Fibroblast of skin of back (primary cell): Measurements from ENCODE around the gene LRMDA.
A peak's percentile ranks its signal among the peaks of the same experiment; 100 is the strongest.

ENCODE experiments used
- DNase-seq: peaks from one replicate; pipeline ENCODE4 v3.0.0-alpha.2; 2013

LRMDA gene

DNA sequence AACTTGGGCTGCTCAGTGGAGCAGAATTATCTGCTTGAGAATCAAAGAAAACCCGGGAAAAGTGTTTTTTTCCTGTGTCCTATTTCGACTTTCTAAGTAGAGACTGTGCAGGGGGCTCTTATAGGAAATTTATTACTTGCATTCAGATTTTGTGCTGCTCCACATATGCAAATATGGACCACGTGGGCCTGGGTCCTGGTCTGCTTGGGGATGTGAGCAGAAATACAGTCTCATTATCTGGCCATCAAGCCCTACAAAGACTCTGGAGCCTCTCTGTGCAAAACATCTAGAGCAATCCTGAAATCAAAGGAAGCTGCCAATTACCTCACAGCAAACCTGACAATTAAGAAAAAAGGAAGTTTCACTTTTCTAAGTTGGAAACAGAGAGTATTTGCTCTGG is 216.9 kb downstream of the LRMDA start:
- DNase-seq = no peak

DNA sequence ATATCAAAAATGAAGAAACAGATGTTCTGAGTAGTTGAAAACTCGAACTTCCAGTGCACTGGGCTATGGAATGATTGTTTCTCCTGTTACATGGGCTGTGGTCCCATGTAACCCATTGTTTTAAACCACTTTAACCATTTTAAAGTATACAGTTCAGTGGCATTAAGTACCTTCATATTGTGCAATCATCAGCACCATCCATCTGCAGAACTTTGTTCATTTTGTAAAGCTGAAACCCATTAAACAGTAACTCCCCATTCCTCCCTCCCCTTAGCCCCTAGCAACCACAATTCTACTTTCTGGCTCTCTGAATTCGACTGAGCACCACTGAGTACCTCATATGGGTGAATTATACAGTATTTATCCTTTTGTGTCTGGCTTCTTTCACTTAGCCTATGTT is 217.4 kb downstream of the LRMDA start:
- DNase-seq = no peak

DNA sequence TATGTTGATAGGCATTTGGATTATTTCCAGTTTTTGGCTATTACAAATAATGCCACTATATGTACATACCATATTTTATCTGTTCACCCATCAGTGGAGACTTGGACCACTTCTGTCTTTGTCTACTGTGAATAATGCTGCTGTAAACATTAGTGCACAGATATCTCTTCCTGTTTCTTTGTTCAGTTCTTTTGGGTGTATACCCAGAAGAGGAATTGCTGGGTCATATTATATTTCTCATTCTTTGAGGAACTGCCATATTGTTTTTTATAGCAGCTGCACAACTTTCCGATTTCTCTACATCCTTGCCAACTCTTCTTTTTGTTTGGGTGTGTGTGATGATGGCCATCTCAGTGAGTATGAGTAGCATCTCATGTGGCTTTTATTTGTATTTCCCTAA is 218.0 kb downstream of the LRMDA start:
- DNase-seq = no peak

DNA sequence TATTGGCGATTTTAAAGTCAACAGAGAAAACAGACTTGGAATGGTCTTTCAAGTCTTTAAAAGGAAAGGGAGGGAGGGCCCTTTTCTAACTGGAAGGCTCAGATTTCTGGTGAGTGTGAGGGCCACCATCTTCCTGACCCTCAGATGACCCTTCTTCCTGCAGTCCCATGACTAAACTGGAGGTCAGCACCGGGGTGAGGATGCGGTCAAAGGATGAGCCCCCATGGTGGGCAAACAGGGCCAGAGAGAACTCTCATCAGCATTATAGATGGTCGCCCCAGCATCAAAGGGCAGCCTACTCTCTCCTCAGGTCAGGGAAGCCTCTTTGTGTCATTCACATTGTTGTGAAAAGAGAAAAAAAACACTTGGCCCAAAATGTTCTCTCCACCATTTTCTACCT is 219.2 kb downstream of the LRMDA start:
- DNase-seq = no peak

DNA sequence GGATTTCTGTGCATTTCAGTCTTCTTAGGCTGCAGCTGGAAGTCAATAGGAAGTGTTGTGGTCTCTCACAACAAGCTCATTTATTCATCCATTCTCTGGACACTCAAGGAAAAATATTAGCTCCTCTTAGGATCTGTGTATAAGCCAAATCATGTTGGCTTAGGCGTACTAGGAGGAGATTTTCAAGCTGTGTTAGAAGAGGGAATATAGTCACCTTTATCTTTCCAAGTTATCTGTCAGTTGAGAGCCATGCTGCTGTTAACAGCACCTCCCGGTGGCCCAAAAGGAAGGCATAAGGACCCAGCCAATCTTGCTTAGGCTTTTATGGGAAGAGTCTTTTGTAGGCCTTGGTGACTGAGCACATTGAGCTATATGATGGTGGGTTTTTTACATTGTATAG is 220.0 kb downstream of the LRMDA start:
- DNase-seq = no peak

DNA sequence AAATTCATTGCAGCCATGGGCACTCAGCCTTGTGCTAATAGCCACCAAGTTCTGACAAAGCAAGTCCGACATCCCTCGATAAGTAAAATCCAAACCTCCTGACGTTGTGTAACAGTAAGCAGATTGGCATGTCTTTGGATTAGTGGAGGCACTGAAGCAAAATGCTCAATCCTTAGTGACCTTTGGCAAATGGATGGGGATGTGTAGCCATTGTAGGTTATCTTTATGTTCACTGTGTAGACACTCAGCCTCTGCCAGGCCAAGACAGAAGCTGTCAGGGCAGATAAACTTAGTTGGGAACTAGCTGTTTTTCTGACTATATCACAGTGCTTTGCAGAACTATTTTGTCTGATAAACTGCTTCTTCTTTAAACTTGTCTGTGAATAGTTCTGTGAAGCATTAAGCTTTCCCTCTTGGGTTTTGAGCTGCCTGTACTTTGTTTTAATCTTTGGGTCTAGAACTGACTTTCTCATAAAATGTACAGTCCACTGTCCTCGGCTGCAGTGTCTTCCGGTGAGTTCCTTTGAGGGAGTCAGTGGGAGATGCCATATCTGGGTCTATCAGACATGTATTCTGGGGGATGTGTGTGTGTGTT is 220.8 kb downstream of the LRMDA start:
- no peak for DNase-seq

DNA sequence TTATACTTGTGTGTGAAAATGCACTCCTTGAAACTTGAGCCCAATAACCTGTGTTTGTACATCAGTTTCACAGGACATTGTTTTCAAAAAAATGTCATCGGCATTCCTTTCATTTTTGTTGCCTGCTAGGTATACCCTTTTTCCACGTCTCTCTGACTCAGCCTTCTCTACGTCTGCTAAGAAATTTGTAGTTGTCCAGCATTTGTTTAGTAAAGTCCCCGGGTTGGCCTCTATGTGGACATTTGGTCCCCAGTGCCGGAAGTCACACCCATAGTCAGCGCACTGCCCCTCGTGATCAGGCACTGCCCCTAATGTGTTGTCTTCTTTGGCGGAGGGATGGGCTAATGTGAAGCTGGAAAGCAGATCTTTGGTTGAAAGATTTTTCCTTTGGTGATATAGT is 222.3 kb downstream of the LRMDA start:
- no peak for DNase-seq

DNA sequence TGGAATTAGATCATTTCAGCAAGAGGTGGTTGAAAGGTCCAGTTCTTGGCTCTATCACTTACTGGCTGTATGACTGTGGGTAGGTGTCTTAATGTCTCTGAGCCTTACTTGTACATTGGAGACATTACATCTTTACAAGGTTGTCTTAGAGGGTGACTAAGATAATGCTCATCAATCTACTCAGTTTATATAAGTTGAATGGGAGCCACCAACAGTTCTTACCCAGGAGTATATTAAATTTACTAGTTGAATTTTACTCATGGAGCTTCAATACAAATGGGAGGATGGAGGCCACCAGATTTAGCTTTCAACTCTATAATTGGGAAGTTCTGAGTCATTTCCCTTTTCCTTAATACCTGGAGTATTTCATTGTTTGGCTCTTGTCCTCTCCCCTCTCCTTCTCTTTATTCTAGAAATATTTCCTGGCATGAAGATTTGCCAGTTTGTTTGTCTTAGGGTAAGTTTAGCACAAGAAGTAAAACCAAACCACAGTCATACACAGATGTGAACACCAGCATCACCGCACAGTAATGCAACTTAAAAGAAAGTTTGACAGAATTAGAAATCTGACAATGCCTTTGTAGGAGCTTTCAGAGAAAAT is 222.8 kb downstream of the LRMDA start:
- DNase-seq = no peak

DNA sequence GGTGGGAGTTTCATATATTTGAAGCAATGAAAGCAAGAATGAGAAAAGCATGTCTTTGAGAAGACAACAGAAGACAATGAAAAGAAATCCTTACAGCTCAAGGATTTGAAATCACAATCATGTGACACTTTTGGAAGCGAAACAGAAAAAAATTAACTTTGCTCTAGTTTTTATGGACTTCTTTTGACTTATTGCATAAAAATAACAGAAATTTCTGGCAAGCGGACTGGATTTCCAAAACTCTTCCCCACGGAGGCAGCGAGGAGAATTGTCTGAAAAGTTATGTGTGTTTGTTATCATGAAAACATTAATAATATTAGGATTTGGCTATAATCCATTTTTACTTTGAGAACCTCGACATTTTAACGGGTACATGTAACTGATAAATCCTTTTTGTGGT is 223.3 kb downstream of the LRMDA start:
- DNase-seq = no peak

DNA sequence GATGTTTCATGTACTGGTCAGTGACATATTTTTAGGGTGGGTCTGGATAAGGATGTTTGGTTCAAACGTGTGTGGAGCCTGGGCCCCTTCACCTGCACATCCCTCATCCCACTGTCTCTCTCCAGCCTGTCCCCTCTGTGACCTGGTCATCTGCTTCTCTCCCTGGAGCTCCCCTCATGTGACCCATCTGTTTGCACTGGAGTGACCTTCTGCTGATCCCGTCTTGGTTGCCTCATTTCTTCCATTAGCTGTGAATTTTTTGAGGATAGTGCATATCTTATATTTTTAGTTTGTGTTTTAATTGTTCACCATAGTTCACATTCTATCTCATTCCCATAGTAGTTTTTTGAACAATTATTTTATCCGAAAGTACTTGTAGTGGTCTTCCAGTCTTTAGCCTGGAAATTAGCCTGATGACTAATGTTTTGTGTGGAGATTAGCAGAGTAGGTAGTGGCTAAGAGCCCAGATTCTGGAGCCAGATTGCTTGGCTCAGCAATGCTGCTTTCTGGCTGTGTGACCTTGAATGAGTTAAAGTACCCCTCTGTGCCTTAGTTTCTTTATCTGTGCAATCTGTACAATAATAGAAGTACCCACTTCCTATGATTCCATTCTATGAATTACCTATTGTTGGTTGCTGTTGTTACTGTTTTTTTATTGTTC is 224.5 kb downstream of the LRMDA start:
- peak; percentile 56 for DNase-seq

DNA sequence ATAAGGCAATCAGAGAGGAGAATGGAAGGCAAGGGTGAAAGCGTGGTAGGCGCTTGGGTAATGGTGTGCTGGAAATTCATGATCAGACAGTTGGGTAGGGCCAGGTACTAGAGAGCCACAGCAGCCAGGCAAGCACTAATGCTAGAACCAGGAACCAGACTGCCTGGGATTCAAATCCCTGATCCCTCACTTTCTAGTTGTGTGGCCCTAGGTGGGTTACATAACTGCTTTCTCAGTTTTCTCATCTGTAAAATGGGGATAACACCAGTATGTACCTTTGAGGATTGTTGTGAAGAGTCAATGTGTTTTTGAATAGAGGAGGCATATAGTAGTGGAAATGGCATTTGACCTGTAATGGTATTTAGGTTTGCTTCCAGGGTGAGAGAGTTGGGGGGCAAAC is 225.9 kb downstream of the LRMDA start:
- no peak for DNase-seq

DNA sequence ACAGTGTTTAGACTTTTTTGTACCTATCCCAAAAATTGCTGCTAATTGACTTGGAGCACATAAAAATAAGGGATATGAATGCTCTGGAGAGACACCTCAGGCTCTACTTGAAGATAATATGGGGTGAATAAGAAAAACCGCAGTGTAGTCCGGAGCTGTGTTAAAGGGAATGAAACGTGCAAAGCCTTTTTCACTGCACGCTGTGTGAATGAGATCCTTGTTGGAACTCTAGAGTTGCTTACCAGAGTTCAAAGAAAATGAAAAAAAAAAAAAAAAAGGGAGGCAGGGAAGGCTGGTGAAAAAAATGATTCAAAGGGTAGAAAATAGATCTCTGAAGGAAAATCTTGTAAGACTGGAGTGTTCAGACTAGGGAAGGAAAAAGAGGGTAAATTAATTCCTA is 226.6 kb downstream of the LRMDA start:
- no peak for DNase-seq

DNA sequence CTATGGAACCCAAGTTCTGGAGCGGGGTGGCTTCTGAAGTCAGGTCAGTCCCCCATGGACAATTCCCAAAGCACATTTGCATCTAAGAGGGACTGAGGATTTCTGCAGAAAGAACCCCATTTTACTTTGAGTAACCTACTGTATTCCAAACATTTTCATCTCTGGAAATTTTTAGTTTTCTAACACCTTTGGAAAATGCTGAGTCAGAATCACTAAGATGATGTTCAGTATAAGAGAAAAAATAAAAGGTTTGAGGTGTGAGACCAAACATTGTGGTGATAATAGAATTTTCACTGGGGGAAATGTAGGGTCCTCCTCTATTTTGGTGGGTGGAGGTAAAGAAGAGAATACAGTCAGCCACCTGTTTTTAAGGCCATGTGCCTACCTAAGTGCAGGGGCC is 227.1 kb downstream of the LRMDA start:
- DNase-seq = no peak

DNA sequence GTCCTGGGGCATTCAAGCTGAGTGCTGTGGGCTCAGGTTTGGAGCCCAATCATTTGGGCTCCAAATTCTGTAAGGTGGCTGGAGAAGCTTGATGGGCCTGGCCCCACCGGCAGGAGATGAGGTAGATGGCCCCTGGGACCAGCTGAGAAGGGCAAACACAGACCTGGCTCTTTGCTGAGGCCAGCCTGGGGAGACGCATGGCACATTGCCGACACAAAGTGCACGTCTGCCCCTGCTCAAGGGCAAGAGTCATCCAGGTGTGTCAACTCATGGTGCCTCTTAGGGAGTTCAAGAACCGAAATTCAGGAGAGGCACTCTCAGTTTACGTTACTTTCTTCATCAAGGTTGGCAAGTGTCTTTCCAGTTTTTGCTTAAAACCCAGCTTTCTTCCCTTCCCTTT is 227.5 kb downstream of the LRMDA start:
- DNase-seq = no peak

DNA sequence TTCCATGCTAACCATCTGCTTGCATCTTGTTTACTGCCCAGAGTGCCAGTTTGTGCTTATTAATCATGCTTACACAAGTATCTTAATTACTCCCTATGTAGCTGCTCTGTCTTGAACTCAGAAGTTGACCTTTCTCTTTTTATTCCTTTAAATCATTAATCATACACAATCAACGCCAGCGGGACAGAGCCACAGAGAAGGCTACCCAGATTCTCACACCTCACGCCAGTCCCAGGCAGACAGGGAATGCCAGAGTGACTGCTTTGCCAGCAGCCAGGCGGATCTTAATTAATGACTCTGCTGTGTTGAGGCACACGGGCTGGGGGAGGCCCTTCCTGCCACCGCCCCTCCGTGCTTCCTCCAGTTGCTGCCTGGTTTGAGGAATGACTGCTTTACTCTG is 229.4 kb downstream of the LRMDA start:
- DNase-seq = no peak

DNA sequence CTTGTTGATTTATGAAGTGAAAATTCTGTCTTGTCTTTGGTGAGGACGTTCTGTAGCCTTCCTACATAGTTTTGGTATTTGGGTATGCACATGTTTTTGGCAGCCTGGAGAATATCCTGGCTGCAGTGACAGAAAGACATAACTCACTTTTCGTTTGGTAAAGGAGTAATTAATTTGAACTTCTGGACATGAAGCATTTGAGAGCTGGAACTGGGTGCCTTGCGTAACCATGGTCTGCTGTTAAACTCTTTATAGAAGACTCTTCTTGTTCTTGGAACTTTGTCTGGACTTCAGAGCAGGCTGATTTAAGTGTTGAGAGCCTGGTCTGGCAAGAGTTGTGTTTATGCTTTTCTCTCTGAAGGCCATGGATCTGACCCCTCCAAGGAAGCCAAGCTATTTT is 231.3 kb downstream of the LRMDA start:
- peak; percentile 32 for DNase-seq

DNA sequence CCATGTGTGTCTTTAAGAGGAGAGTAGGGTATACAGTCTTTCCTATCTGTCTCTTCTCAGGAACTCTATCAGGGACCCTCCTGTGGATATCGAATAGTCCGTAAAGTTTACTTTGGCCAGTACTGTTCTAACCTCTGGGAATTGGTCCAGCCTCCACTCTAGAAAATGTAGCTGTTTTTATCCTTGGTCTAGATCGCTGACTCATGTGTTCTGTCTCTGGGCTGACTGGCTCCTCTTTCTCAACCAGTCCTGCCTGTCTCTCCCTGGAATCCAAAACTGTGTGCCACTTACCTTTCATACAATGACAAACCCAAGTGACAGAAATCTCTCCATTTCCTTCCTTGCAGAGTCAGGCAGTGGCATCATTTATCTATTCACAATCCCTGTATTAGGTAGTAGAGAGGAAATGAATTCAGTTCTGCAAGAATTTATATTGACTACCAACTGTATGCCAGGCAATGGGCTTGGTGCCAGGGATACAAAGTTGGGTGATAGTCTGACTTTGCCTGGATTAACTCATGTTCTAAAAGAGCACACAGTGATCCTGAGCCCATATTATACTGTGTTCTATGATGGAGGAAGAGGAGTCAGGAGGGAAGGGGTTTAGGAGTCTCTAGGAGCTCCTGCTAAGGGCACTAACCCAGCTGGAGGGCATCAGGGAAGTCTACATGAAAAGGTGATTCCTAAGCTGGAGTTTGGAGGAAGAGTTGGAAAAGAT is 232.7 kb downstream of the LRMDA start:
- no peak for DNase-seq

DNA sequence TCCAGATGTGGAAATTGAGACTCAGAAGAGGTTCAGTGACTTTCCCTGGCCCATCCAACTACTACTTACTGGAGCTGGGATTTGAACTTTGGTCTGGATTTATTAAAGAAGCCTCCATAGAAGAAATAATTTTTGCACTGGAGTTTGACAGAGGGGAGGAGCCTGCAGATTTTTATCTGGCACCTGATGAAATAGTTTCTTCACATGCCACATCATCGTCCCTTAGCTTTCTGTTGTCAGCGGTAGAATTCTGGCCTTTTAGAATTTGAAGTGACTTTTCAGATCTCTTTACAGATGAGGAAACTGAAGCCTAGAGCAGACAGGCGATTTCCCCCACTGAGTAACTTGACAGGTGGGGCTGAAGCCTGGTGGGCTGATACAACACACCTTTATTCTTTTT is 233.5 kb downstream of the LRMDA start:
- no peak for DNase-seq

DNA sequence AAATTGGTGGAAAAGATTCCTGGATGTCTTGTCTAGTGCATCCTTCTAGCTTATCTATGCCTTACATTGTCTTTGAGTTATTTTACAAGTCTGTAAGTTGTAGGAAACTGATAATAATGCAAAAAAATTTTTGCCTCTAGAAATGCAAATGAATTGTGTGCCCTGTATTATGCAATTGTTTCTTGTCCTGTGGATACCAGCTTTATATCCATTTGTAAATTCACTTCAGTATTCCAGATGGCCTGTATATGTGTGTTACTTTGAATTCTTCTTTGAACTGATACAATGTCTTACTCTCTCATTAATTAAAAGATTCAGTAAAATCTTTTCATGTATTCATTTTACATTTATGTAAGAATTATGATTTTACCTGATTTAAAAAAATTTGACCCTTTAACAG is 234.3 kb downstream of the LRMDA start:
- DNase-seq = no peak

DNA sequence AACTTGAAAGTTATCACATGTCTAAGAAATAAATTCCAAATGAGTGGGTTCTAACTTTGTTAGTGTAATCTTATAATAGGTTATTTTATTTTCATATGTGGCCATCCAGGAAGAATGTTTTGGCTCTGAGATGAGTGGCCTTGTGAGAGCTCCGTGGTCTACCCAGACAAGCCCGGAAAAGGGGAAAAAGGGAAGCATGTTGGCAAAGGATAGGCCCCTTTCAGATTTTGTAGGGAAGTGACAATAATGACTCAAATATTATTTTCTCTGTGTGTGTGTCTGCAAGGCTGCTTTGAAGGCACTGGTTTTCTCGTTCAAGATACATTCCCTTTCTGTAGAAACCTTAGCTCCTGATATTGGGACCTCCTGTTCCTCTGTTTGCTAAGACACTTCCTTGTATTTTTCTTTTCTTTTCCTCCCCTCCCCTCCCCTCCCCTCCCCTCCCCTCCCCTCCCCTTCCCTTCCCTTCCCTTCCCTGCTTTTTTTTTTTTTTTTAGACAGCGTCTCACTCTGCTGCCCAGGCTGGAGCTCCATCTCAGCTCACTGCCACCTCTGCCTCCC is 240.8 kb downstream of the LRMDA start:
- no peak for DNase-seq

DNA sequence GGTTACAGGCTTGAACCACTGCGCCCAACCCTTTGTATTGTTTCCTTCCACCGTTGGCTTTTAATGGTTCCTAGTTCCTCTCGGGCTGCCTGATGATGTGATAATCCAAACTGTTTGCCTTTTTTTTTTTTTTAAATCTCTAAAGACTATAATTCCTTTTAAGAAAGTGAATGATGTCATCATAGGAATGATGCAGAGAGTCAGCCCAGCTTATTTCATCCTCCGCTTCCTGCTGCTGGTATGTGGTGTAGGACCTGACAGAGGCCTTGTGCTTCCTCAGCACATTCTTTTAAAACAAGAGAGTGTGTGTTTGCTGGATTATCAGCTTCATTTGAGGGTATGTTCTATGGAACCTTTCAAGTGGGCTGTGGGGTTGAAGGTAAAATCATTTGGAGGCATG is 241.4 kb downstream of the LRMDA start:
- DNase-seq = peak; percentile 57

DNA sequence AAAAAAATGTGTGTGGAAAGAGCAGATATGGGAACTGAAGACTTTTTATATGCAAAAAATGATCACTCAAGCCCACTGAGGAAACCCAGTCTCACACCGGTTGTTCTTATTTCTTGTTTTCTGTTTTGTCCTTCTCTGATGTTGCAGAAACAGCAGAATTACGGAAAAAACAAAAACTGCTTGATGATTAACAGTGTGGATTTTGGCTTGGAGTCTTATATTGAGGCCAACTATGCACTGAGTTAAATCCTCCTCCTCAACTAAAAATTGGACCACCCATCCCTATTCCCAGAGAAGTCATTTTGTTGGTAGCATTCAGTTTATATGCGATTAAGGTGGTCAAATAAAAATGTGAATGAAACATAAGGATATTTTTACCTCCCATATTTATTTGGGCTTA is 246.1 kb downstream of the LRMDA start:
- DNase-seq = no peak

DNA sequence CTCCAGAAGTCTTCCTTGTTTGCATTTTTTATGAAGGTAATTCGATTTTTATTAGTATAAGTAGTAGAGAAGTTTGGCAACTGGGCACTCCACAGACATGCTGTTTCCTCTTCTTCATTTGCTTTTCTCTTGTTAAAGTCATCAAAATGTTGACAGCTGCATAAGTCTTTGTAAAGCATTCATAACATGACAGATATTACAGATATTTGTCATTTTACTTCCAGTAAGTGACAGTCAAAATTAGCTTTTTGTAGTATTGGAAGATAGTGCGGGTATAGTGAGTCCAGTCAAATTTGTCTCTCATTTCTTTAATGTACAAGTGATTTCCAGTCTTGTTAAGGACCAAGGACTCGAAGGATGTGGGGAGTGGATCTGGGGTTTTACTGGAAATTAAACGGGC is 247.1 kb downstream of the LRMDA start:
- no peak for DNase-seq

DNA sequence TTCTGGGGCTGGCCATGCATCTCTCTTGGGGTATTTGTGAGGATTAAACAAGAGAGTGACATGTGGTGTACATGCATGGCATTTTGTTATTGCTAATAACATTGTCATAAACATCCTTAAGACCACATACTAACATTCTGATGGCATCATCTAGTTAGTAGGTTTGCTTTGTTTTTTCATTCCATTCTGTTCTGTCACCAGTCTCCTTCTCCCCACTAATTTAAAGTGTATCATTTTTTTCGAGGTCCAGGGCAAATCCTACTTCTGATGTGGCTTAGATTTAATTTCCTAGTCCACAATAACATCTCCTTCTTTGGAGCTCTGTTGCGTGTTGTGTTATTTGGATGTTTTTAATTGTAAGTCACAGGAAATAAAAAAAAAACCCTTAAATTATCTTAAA is 248.1 kb downstream of the LRMDA start:
- DNase-seq = peak; percentile 63
